ENCODE measurements around the gene MDFI. TPM values are rescaled to one million over a fixed set of nuclear protein-coding genes. Genes with fewer than 3 reads are reported as not detected.

The MDFI gene
- total and polyA plus RNA-seq, 11 donors: 0.35 to 9.3 (median 2.2) TPM

DNA sequence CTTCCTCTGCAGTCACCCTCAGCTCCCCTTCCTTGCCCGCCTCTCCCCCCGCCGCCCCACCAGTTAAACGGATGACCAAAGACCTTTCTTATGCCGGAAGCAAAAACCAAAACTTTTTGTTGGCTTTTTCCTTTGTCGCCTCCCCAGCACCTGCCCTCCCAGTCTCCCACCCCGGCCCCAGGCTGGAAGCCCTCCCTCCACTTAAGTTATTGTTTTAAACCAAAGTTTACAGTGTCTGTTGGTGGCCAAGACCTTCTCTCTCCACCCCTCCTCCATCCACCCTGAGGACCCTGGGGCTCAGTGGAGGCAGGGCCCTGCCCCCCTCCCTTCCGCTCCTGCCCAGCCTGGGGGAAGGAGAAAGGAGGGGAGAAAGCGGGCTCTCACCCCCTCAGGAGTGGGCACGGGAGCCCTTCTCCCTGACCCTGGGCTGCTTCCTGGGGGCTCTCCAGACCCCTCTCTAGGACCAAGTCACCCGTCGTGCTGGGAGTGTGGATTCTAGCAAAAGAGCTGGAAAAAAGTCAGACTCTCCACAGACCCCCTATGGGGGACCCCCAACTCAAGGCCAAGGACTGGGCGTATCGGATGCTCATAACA is 38.3 kb upstream of the MDFI start:
- intact Hi-C loops (cut with DNase I): loop anchor here in 6 of 10 donors (5.0 to 10.0 kb wide), 3 partner anchors 175 to 445 kb away; partner anchors contain the start of gene FRS3 (in 6 of the 6)
- no peak for TF ChIP-seq POLR2A (IDR thresholded peaks at IDR 0.05)
- TF ChIP-seq, protein P1, sequence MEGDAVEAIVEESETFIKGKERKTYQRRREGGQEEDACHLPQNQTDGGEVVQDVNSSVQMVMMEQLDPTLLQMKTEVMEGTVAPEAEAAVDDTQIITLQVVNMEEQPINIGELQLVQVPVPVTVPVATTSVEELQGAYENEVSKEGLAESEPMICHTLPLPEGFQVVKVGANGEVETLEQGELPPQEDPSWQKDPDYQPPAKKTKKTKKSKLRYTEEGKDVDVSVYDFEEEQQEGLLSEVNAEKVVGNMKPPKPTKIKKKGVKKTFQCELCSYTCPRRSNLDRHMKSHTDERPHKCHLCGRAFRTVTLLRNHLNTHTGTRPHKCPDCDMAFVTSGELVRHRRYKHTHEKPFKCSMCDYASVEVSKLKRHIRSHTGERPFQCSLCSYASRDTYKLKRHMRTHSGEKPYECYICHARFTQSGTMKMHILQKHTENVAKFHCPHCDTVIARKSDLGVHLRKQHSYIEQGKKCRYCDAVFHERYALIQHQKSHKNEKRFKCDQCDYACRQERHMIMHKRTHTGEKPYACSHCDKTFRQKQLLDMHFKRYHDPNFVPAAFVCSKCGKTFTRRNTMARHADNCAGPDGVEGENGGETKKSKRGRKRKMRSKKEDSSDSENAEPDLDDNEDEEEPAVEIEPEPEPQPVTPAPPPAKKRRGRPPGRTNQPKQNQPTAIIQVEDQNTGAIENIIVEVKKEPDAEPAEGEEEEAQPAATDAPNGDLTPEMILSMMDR (IDR thresholded peaks at IDR 0.05): no peak
- Histone ChIP-seq H3K4me1 (peaks cover 0 to 11% (median 3%) of the 10 kb centered on the region in 12 donors), H3K36me3 (peaks cover 0 to 30% (median 12%) of the 10 kb centered on the region in 9 donors), H3K4me3 (no peak overlapping the region), H3K9me3 (no peaks in the 10 kb centered on the region), H3K27me3 (no peaks in the 10 kb centered on the region), H3K27ac (no peak overlapping the region)
- no peak for ATAC-seq
- 89 to 95% (median 92%) methylated on average over 14 of the region's 14 CpGs for WGBS, 4 donors
- DNase-seq: peak in 2 of 5 donors; percentile 11 to 43

DNA sequence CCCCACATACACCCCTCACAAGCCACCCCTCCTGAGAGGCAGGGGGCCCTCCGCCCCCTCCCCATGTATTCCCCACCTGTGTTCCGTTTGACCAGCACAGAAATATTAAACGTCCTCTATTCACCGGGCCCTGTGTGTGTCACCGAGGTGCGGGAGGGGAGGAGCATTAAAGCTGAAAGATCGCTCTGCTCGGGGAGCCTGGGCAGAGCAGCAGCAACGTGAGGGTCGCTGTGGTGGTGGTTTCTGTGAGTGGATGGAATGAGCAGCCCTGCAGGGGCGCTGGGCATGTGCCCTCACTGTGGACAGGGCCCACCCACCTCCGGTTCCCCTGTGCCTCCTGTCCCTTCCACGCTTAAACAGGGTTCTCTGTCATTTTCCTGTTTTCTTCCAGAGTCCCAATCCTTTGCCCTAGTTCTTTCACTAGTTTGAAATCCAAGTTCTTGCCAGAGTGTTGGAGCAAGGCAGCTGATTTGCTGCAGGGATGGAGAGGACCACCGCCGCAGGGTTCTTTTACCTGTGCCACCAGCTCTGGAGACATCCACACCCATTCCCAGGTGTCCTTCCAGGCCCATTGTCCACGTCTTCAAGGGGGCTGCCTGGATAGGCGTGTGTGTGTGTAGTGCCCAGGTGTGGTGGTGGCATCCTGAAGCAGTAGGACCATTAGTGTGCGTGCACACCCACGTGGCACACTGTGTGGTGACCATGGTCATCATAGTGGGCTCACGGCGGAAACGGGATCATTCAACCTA is 37.6 kb upstream of the MDFI start:
- Histone ChIP-seq H3K4me1 (peaks cover 0 to 11% (median 3%) of the 10 kb centered on the region in 12 donors), H3K4me3 (no peak overlapping the region), H3K27ac (no peak overlapping the region), H3K36me3 (peaks cover 0 to 30% (median 12%) of the 10 kb centered on the region in 9 donors), H3K27me3 (no peaks in the 10 kb centered on the region), H3K9me3 (no peaks in the 10 kb centered on the region)
- intact Hi-C loops (cut with DNase I): loop anchor here in 6 of 10 donors (5.0 to 10.0 kb wide), 3 partner anchors 174 to 444 kb away; partner anchors contain the start of gene FRS3 (in 6 of the 6)
- DNase-seq (peak in 1 of 5 donors; percentile 39), ATAC-seq (no peak)
- TF ChIP-seq POLR2A (IDR thresholded peaks at IDR 0.05): no peak
- TF ChIP-seq, protein P1 (IDR thresholded peaks at IDR 0.05): no peak
- 78 to 83% (median 80%) methylated on average over 22 of the region's 22 CpGs for WGBS, 4 donors

DNA sequence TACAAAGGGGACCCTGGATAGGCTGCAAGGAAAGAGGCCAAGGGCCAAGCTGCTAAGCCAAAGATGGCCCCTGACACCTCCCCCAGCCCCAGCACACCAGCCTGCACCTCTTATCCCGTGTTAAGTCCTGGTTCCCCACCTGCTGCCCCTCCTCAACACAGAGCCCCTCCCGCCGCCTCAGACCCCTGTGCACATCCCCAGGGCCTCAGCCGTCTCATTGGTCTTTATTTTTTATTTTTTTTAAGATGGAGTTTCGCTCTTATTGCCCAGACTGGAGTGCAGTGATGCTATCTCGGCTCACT is 37.1 kb upstream of the MDFI start:
- intact Hi-C loops (cut with DNase I): loop anchor here in 6 of 10 donors (5.0 to 10.0 kb wide), 3 partner anchors 174 to 444 kb away; partner anchors contain the start of gene FRS3 (in 6 of the 6)
- no peak overlapping the region for H3K27ac ChIP-seq
- H3K9me3 ChIP-seq: no peaks in the 10 kb centered on the region
- H3K36me3 ChIP-seq: peaks cover 0 to 26% (median 10%) of the 10 kb centered on the region in 9 donors
- H3K27me3 ChIP-seq: no peaks in the 10 kb centered on the region
- H3K4me3 ChIP-seq: no peak overlapping the region
- DNase-seq (peak in 1 of 5 donors; percentile 34), ATAC-seq (no peak)
- 88 to 92% (median 90%) methylated on average over 6 of the region's 6 CpGs for WGBS, 4 donors
- H3K4me1 ChIP-seq: peaks cover 0 to 11% (median 3%) of the 10 kb centered on the region in 12 donors
- TF ChIP-seq POLR2A (IDR thresholded peaks at IDR 0.05): no peak
- TF ChIP-seq, protein P1 (IDR thresholded peaks at IDR 0.05): no peak

DNA sequence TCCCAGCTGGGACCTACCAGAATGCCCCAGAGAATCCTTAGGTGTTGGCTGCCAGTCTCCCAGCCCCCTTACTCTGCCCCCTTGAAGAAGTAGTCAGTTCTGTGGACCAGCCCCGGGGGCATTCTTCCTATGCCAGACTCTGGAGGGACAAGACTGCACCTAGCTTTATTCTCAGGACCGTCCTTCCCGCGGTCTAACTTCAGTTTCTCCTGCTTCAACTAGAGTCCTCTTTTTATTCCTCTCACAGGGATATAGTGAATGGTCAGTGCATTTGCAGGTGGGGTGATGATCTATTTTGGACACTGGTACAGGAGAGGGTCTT is 35.9 kb upstream of the MDFI start:
- peaks cover 0 to 11% (median 3%) of the 10 kb centered on the region in 12 donors for H3K4me1 ChIP-seq
- peaks cover 0 to 17% (median 2%) of the 10 kb centered on the region in 9 donors for H3K36me3 ChIP-seq
- 65 to 78% (median 72%) methylated on average over 4 of the region's 4 CpGs for WGBS, 4 donors
- H3K9me3 ChIP-seq: no peaks in the 10 kb centered on the region
- no peak overlapping the region for H3K4me3 ChIP-seq
- no peak for ATAC-seq
- peak overlapping the region in 1 of 12 donors; percentile 52 for H3K27ac ChIP-seq
- H3K27me3 ChIP-seq: no peaks in the 10 kb centered on the region
- intact Hi-C loops (cut with DNase I): loop anchor here in 7 of 10 donors (2.0 to 10.0 kb wide), 5 partner anchors 80 to 442 kb away; partner anchors contain the start of gene FRS3 (in 6 of the 7)
- TF ChIP-seq POLR2A (IDR thresholded peaks at IDR 0.05): no peak
- TF ChIP-seq, protein P1 (IDR thresholded peaks at IDR 0.05): no peak
- DNase-seq: peak in 1 of 5 donors; percentile 23
